ENCODE results near the gene PDE6B. TPM values are rescaled to one million over a fixed set of nuclear protein-coding genes. Genes with fewer than 3 reads are reported as not detected.
"Not testable (repeated sequence)": the region's sequence is repeated elsewhere in the genome, so short reads cannot be mapped to it uniquely, and the experiment has no call there.

PDE6B gene
- polyA plus RNA-seq, 2 of the 4 experiments (the other 2 are of a cell fraction), result not detected

DNA sequence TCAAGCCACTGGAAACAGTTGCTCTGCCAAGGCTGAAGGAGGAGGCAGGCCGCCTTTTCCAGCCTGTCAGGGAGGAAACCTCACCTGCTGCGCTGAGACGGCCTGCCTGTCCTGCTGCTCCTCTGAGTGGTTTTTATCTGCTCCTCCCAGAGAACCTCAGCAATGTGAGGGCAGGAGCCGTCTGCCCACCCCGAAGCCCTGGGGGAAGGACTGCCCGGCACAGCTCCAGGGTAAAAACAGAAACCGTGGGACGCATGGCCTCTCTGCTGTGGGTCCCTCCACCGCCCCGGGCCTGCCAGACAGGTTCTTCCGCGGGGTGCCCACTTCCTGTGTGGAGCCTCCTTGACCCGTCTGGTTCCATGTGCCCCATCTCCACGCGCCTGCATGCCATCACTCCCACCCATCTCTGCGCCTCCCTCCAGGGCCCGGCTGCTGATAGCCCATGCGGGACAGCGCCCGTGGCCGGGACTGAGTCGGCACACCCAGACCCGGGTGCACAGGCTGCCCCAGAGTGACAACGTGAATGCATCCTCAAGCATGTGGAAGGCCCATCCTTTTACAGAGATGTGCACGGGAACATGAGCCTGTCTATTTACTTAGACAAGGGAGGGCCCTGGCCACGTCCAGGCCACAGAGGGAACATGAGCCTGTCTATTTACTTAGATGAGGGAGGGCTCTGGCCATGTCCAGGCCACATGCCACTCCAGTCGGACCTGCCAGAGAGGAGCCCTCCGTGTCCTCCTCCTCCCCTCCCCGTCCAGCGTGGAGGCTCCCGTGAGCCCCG is 67.6 kb downstream of the PDE6B start:
- H3K27ac ChIP-seq, result no peak overlapping the region
- ATAC-seq (peak in 1 of 2 experiments; percentile 28; a peak in 2 of 6 replicates), FAIRE-seq (no peak), DNase-seq (ENCODE audit: low read depth in 1 of 2, low spot score in 1 of 2) (no peak)
- TF ChIP-seq, protein P1, sequence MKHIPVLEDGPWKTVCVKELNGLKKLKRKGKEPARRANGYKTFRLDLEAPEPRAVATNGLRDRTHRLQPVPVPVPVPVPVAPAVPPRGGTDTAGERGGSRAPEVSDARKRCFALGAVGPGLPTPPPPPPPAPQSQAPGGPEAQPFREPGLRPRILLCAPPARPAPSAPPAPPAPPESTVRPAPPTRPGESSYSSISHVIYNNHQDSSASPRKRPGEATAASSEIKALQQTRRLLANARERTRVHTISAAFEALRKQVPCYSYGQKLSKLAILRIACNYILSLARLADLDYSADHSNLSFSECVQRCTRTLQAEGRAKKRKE (CRISPR knock-in tag; IDR thresholded peaks at IDR 0.05; ENCODE audit: low read depth), result no peak
- no peak for TF ChIP-seq EHF (CRISPR knock-in tag; IDR thresholded peaks at IDR 0.05)
- TF ChIP-seq EHMT2 (IDR thresholded peaks at IDR 0.05; ENCODE audit: low read depth), result no peak
- no peak for TF ChIP-seq POLR2A (IDR thresholded peaks at IDR 0.05; ENCODE audit: low read length)
- TF ChIP-seq RNF2 (IDR thresholded peaks at IDR 0.05; ENCODE audit: borderline replicate concordance, low read depth), result no peak
- TF ChIP-seq ZFP36 (IDR thresholded peaks at IDR 0.05; ENCODE audit: borderline replicate concordance, partially characterized antibody), result no peak
- no peak for TF ChIP-seq RCOR1 (IDR thresholded peaks at IDR 0.05; ENCODE audit: low read depth, low read length)
- TF ChIP-seq HEYL (CRISPR knock-in tag; IDR thresholded peaks at IDR 0.05), result no peak
- TF ChIP-seq CHD2 (IDR thresholded peaks at IDR 0.05; ENCODE audit: low read length, partially characterized antibody), result no peak
- TF ChIP-seq CBX2 (IDR thresholded peaks at IDR 0.05; ENCODE audit: borderline replicate concordance, low read depth), result no peak
- TF ChIP-seq ZNF302 (CRISPR knock-in tag; IDR thresholded peaks at IDR 0.05), result no peak
- TF ChIP-seq, protein P2, sequence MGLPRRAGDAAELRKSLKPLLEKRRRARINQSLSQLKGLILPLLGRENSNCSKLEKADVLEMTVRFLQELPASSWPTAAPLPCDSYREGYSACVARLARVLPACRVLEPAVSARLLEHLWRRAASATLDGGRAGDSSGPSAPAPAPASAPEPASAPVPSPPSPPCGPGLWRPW (IDR thresholded peaks at IDR 0.05), result no peak
- no peak for TF ChIP-seq GATA3 (IDR thresholded peaks at IDR 0.05; ENCODE audit: borderline replicate concordance)
- no peak for TF ChIP-seq MYC (IDR thresholded peaks at IDR 0.05; ENCODE audit: borderline replicate concordance, low read length)
- H3K4me2 ChIP-seq, result no peak overlapping the region
- H3K9me3 ChIP-seq, result no peaks in the 10 kb centered on the region
- no peak overlapping the region for H3K4me3 ChIP-seq
- peaks cover 7% of the 10 kb centered on the region for H3K4me1 ChIP-seq
- ChIA-PET CTCF (interaction anchor here (1.5 to 1.7 kb wide), 2 partner anchors 8 to 9 kb away, joined by 5 to 8 read pairs; no protein-coding TSS in a partner anchor), POLR2A (no interaction called here)
- 88% methylated on average over 24 of the region's 32 CpGs for WGBS (ENCODE audit: missing lambda C conversion rate)

DNA sequence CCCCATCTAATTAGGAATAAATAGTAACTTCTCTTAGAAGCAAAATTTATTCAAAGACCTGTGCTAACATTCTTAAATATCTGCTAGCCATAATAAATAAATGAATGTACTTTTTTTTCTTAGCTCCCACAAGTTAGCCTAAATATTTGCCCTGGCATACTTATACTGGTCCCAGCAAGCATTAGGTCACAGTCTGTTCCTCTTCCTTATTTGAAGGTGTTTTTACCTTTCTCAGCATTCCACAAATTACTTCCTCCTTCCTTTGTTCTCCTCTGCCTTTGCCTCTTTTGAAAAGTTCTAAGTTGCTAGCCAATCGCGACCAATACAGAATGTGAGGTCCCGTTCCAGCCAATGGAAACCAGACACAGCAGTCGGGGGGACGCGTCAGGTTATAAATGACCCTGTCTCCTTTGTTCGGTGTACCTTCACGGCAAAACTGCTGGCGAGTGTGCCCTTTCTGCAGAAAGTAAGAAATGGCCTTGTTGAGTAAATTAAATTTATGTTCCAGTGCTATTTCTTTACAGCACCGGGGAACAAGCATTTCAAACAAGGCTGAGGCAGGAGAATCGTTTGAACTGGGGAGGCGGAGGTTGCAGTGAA is 69.1 kb downstream of the PDE6B start:
- H3K4me2 ChIP-seq; POLR2A ChIA-PET; CTCF ChIA-PET; H3K4me3 ChIP-seq; FAIRE-seq; H3K9me3 ChIP-seq; H3K27ac ChIP-seq; ATAC-seq; H3K4me1 ChIP-seq; DNase-seq (ENCODE audit: low read depth in 1 of 2, low spot score in 1 of 2): not testable (repeated sequence)
- WGBS (ENCODE audit: missing lambda C conversion rate), result 80% methylated on average over 12 of the region's 12 CpGs

DNA sequence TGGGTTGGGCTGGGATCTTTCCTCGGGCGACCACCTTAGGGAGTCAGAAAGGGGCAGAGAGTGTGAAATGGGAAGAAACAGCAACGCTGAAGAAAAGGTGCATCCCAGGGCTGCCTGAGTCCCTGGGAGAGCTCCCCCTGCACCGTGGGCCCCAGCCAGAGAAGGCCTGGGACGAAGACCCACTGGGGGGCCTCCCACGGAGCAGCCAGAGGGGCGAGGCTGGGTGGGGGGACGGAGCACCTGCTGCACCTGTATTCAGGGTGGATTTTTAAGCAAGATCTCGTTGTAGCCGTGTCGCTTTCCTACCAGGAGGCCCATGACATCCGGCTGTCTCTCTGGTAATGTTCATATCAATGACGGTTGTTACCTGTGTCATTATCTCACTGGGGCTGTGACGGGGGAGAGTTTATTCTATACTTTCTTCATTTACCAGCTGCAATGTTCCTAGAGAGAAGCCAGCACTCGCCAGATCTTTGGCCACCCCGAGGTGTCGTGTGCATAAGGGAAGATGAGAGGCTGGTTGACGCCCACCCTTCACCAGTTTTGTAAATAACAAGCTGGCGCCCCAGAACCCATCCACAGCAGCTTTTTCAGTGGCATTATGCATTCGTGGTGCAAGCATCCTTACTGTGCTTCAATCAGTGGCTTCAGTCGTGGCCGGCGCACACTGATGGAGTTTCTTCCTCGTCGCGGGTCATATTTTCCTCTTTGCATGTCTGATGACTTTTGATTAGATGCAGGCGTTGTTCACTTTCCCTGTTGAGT is 74.6 kb downstream of the PDE6B start:
- Histone ChIP-seq H3K4me2 (no peak overlapping the region), H3K27ac (no peak overlapping the region), H3K4me1 (peaks cover under 1% of the 10 kb centered on the region; the same call in 1 of the 3 replicates), H3K4me3 (no peak overlapping the region), H3K9me3 (no peaks in the 10 kb centered on the region)
- no peak for ATAC-seq
- CTCF ChIA-PET, result no interaction called here
- TF ChIP-seq ZNF302 (CRISPR knock-in tag; IDR thresholded peaks at IDR 0.05) (no peak), ESRRA (IDR thresholded peaks at IDR 0.05; ENCODE audit: borderline replicate concordance, low read length) (no peak), CBX8 (IDR thresholded peaks at IDR 0.05) (no peak), SREBF2 (IDR thresholded peaks at IDR 0.05) (no peak), EP300 (IDR thresholded peaks at IDR 0.05) (no peak), NR3C1 (IDR thresholded peaks at IDR 0.05) (no peak), ZFP36 (IDR thresholded peaks at IDR 0.05; ENCODE audit: borderline replicate concordance, partially characterized antibody) (no peak), MYC (IDR thresholded peaks at IDR 0.05; ENCODE audit: borderline replicate concordance, low read length) (no peak), RAD21 (conservative IDR thresholded peaks at IDR 0.05 in 1 of 2, IDR thresholded peaks at IDR 0.05 in 1 of 2) (no peak), RFX5 (IDR thresholded peaks at IDR 0.05) (no peak), EHMT2 (IDR thresholded peaks at IDR 0.05; ENCODE audit: low read depth) (no peak), FOXS1 (CRISPR knock-in tag; IDR thresholded peaks at IDR 0.05) (no peak), NFE2L2 (conservative IDR thresholded peaks at IDR 0.05; ENCODE audit: low read length) (no peak), CHD2 (IDR thresholded peaks at IDR 0.05; ENCODE audit: low read length, partially characterized antibody) (no peak)
- TF ChIP-seq, protein P3, sequence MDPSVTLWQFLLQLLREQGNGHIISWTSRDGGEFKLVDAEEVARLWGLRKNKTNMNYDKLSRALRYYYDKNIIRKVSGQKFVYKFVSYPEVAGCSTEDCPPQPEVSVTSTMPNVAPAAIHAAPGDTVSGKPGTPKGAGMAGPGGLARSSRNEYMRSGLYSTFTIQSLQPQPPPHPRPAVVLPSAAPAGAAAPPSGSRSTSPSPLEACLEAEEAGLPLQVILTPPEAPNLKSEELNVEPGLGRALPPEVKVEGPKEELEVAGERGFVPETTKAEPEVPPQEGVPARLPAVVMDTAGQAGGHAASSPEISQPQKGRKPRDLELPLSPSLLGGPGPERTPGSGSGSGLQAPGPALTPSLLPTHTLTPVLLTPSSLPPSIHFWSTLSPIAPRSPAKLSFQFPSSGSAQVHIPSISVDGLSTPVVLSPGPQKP (IDR thresholded peaks at IDR 0.05; ENCODE audit: low read depth, low read length), result no peak
- no peak for FAIRE-seq
- 64% methylated on average over 27 of the region's 27 CpGs for whole genome bisulfite sequencing (ENCODE audit: missing lambda C conversion rate)
- no peak for DNase-seq (ENCODE audit: low read depth in 1 of 2, low spot score in 1 of 2)
- POLR2A ChIA-PET, result no interaction called here
